HepG2 (cell line): ENCODE measurements around the gene SWSAP1.

Experiments
- ATF7-NPFF ChIP-seq: sonication (generic); formaldehyde crosslinking; IDR thresholded peaks from 2 replicates; pipeline ENCODE4 v1.8.1; 2023; ENCODE audit warnings: mild to moderate bottlenecking, low read depth, missing genetic modification reagents, moderate library complexity
- CHD2 ChIP-seq: IDR thresholded peaks from 2 replicates; pipeline ENCODE4 v1.6.1; 2011; ENCODE audit warnings: low read depth, low read length, improper control_type of control experiment
- CTCF ChIP-seq: sonication (generic); formaldehyde crosslinking; IDR thresholded peaks from 2 replicates; pipeline ENCODE4 v1.5.0; 2020; ENCODE audit warnings: mild to moderate bottlenecking, missing genetic modification reagents, moderate library complexity
- ELF4 ChIP-seq: sonication (generic); formaldehyde crosslinking; IDR thresholded peaks from 2 replicates; pipeline ENCODE4 v1.5.0; 2020; ENCODE audit warnings: missing genetic modification reagents, mild to moderate bottlenecking, moderate library complexity, borderline replicate concordance
- EP300 ChIP-seq, 3 experiments: sonication (generic) in 1 of 3; formaldehyde crosslinking in 1 of 3; IDR thresholded peaks; 2 replicates each; pipeline versions ENCODE4 v1.5.1 to v1.6.1; 2011 to 2020; ENCODE audit warnings: low read depth in 2 of 3, low read length in 2 of 3, borderline replicate concordance in 1 of 3, improper control_type of control experiment in 1 of 3, mild to moderate bottlenecking in 1 of 3, missing genetic modification reagents in 1 of 3, moderate library complexity in 1 of 3
- ERF ChIP-seq: IDR thresholded peaks from 2 replicates; pipeline ENCODE4 v1.6.1; 2018; ENCODE audit warnings: missing biosample characterization, missing genetic modification reagents
- HMGXB3 ChIP-seq: sonication (generic); formaldehyde crosslinking; IDR thresholded peaks from 2 replicates; pipeline ENCODE4 v1.4.0; 2020; ENCODE audit warnings: missing genetic modification reagents, borderline replicate concordance
- IRF1 ChIP-seq: sonication (generic); formaldehyde crosslinking; IDR thresholded peaks from 2 replicates; pipeline ENCODE4 v1.4.0; 2020; ENCODE audit warnings: low read depth, mild to moderate bottlenecking, missing genetic modification reagents
- REL ChIP-seq: sonication (generic); formaldehyde crosslinking; conservative IDR thresholded peaks from 2 replicates; pipeline ENCODE4 v1.8.0; 2022; ENCODE audit warnings: mild to moderate bottlenecking, missing genetic modification reagents, moderate library complexity
- REST ChIP-seq, 2 experiments: IDR thresholded peaks; 2 replicates each; pipeline ENCODE4 v1.6.1; 2011 to 2012; ENCODE audit warnings: low read length in 2 of 2, borderline replicate concordance in 1 of 2, low read depth in 1 of 2, mild to moderate bottlenecking in 1 of 2, moderate library complexity in 1 of 2
- ZBTB33 ChIP-seq: sonication (generic); formaldehyde crosslinking; IDR thresholded peaks from 2 replicates; pipeline ENCODE4 v1.4.0; 2020; ENCODE audit warnings: missing genetic modification reagents
- ZNF24 ChIP-seq: fragments of 450-650 bp; IDR thresholded peaks from 2 replicates; pipeline ENCODE4 v1.6.1; 2017; ENCODE audit warnings: antibody characterized with exemption, mild to moderate bottlenecking
- TF ChIP-seq, protein P1 (sequence below), 2 experiments: fragments of 450-650 bp in 1 of 2; sonication (generic) in 1 of 2; formaldehyde crosslinking; IDR thresholded peaks; 2 replicates each; pipeline versions ENCODE4 v1.5.0 to v1.8.0; 2020 to 2022; ENCODE audit warnings: mild to moderate bottlenecking in 1 of 2, missing genetic modification reagents in 1 of 2

- no peak for TF ChIP-seq IRF1 (CRISPR knock-in tag)
- TF ChIP-seq CTCF (CRISPR knock-in tag): no peak
- TF ChIP-seq ERF: no peak
- TF ChIP-seq, protein P1, sequence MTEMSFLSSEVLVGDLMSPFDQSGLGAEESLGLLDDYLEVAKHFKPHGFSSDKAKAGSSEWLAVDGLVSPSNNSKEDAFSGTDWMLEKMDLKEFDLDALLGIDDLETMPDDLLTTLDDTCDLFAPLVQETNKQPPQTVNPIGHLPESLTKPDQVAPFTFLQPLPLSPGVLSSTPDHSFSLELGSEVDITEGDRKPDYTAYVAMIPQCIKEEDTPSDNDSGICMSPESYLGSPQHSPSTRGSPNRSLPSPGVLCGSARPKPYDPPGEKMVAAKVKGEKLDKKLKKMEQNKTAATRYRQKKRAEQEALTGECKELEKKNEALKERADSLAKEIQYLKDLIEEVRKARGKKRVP (CRISPR knock-in tag; IDR thresholded peaks at IDR 0.05): no peak
- no peak for TF ChIP-seq ATF7-NPFF (CRISPR knock-in tag)
- TF ChIP-seq ZBTB33: no peak
- no peak for TF ChIP-seq HMGXB3 (CRISPR knock-in tag)
- TF ChIP-seq REL (CRISPR knock-in tag): no peak
- no peak for TF ChIP-seq CHD2
- TF ChIP-seq ELF4: no peak
- TF ChIP-seq REST (IDR thresholded peaks at IDR 0.05; ENCODE audit: borderline replicate concordance in 1 of 2, low read depth in 1 of 2, low read length in 2 of 2): no peak
- no peak for TF ChIP-seq ZNF24
- TF ChIP-seq EP300 (IDR thresholded peaks at IDR 0.05; ENCODE audit: low read depth in 2 of 2, low read length in 2 of 2): no peak
- TF ChIP-seq EP300 (CRISPR knock-in tag; IDR thresholded peaks at IDR 0.05; ENCODE audit: borderline replicate concordance): no peak
These were observed 17.6 kb upstream of the SWSAP1 start for GRCh38 chr19:11356676-11357550.
